GM12878 (cell line): ENCODE data around the gene GRIK3. TPM values are rescaled to one million over a fixed set of nuclear protein-coding genes. Genes with fewer than 3 reads are reported as not detected.

ENCODE experiments used
- ATAC-seq: fragments of 200-7000 bp; cut with Tn5 transposase; 3 replicates; pipeline ENCODE4 v1.9.1; 2020; ENCODE audit warnings: mild to moderate bottlenecking, moderate library complexity
- BruUV-seq: library from RNA; stranded (reverse); fragments of 400-500 nt; replicated peaks from 2 replicates; lab custom pipeline; 2021; lab: Mats Ljungman, UMichigan
- CTCF ChIA-PET: fragments of 300-600 bp; sonication (Branson Sonifier 250); formaldehyde crosslinking; extraction: SDS; loops from one replicate; lab custom pipeline; 2021; ENCODE audit warnings: inconsistent platforms; lab: Yijun Ruan, JAX
- POLR2A ChIA-PET: fragments of 350-600 bp; formaldehyde crosslinking; extraction: SDS; loops from one replicate; lab custom pipeline; 2021; ENCODE audit warnings: inconsistent platforms; lab: Charles Lee
- RAD21 ChIA-PET: fragments of 300-600 bp; sonication (Branson Sonifier 250); formaldehyde crosslinking; loops from one replicate; lab custom pipeline; 2023; ENCODE audit warnings: antibody characterized with exemption; ENCODE audit not compliant: unreplicated experiment; lab: Charles Lee
- SMC1A ChIA-PET: fragments of 300-600 bp; sonication (Branson Sonifier 250); formaldehyde crosslinking; loops from one replicate; lab custom pipeline; 2023; ENCODE audit not compliant: unreplicated experiment, uncharacterized antibody; lab: Charles Lee
- DNase-seq: peaks from one replicate; pipeline ENCODE4 v3.0.0-alpha.2; 2011; ENCODE audit warnings: low read depth, low spot score
- FAIRE-seq: peaks from 3 replicates; lab custom pipeline; 2011; peaks lifted over from hg19 to GRCh38; lab: Jason Lieb, UNC
- H2AFZ ChIP-seq: 2 replicates; pipeline ENCODE4 v1.6.0; 2011; ENCODE audit warnings: low read depth, low read length, control low read depth; ENCODE audit not compliant: control insufficient read depth
- H3K27ac ChIP-seq: 2 replicates; pipeline ENCODE4 v1.5.1; 2011; ENCODE audit warnings: control low read depth; ENCODE audit not compliant: control insufficient read depth, insufficient read depth
- H3K27me3 ChIP-seq, 2 experiments: replicated peaks in 1 of 2; 2 replicates each; pipeline versions ENCODE4 v1.6.0 to v1.6.1; 2011; ENCODE audit warnings: low read length in 1 of 2; ENCODE audit not compliant: control insufficient read depth in 2 of 2, insufficient read depth in 2 of 2
- H3K36me3 ChIP-seq, 2 experiments: 2 replicates each; pipeline ENCODE4 v1.5.1; 2011; ENCODE audit warnings: low read length in 1 of 2; ENCODE audit not compliant: control insufficient read depth in 2 of 2, insufficient read depth in 2 of 2
- H3K4me1 ChIP-seq: 2 replicates; pipeline ENCODE4 v1.6.1; 2011; ENCODE audit warnings: mild to moderate bottlenecking, low read length, moderate library complexity, mixed read lengths; ENCODE audit not compliant: control insufficient read depth, insufficient read depth
- H3K4me2 ChIP-seq: 2 replicates; pipeline ENCODE4 v1.6.0; 2011; ENCODE audit warnings: control low read depth; ENCODE audit not compliant: control insufficient read depth, insufficient read depth
- H3K4me3 ChIP-seq: fragments of 200-600 bp; sonication (generic); 2 replicates; pipeline ENCODE4 v1.5.1; 2016
- H3K79me2 ChIP-seq: 2 replicates; pipeline ENCODE4 v1.6.0; 2011; ENCODE audit warnings: low read length; ENCODE audit not compliant: control insufficient read depth, insufficient read depth
- H3K9ac ChIP-seq: 2 replicates; pipeline ENCODE4 v1.8.0; 2011; ENCODE audit warnings: low read length, control low read depth, mixed read lengths; ENCODE audit not compliant: control insufficient read depth, insufficient read depth
- H3K9me3 ChIP-seq: replicated peaks from 3 replicates; pipeline ENCODE4 v1.5.1; 2011; ENCODE audit warnings: mild to moderate bottlenecking, low read length; ENCODE audit not compliant: control insufficient read depth, insufficient read depth
- H4K20me1 ChIP-seq: 2 replicates; pipeline ENCODE4 v1.6.0; 2011; ENCODE audit not compliant: control insufficient read depth, insufficient read depth
- ASH2L ChIP-seq: fragments of 300-600, 200-600 bp; sonication (generic); IDR thresholded peaks from 2 replicates; pipeline ENCODE4 v1.6.1; 2017; ENCODE audit warnings: low read depth, mild to moderate bottlenecking, borderline replicate concordance
- E4F1 ChIP-seq: fragments of 450-650 bp; IDR thresholded peaks from 2 replicates; pipeline ENCODE4 v1.6.1; 2018; ENCODE audit warnings: borderline replicate concordance, mild to moderate bottlenecking; ENCODE audit not compliant: partially characterized antibody
- FOS ChIP-seq: IDR thresholded peaks from 3 replicates; pipeline ENCODE4 v1.6.1; 2011; ENCODE audit warnings: borderline replicate concordance; ENCODE audit not compliant: insufficient read length; ENCODE audit errors: extremely low read depth
- FOXK2 ChIP-seq: fragments of 450-650 bp; IDR thresholded peaks from 2 replicates; pipeline ENCODE4 v1.6.1; 2017; ENCODE audit warnings: mild to moderate bottlenecking, moderate library complexity
- NFYB ChIP-seq: IDR thresholded peaks from 2 replicates; pipeline ENCODE4 v1.6.1; 2011; ENCODE audit warnings: low read depth, mild to moderate bottlenecking, low read length, improper control_type of control experiment, moderate library complexity; ENCODE audit not compliant: insufficient read depth
- NKRF ChIP-seq: fragments of 450-650 bp; conservative IDR thresholded peaks from 2 replicates; pipeline ENCODE4 v1.6.1; 2017; ENCODE audit warnings: mild to moderate bottlenecking, moderate library complexity
- RB1 ChIP-seq: fragments of 450-650 bp; formaldehyde crosslinking; IDR thresholded peaks from 2 replicates; pipeline ENCODE4 v1.6.1; 2017; ENCODE audit warnings: mild to moderate bottlenecking, borderline replicate concordance
- SIX5 ChIP-seq: IDR thresholded peaks from 2 replicates; pipeline ENCODE4 v1.6.1; 2011; ENCODE audit warnings: mild to moderate bottlenecking, low read depth, low read length, moderate library complexity; ENCODE audit not compliant: severe bottlenecking
- SMAD1 ChIP-seq: fragments of 450-650 bp; IDR thresholded peaks from 2 replicates; pipeline ENCODE4 v1.6.1; 2018; ENCODE audit warnings: mild to moderate bottlenecking, low read depth; ENCODE audit not compliant: partially characterized antibody
- TAF1 ChIP-seq: IDR thresholded peaks from 2 replicates; pipeline ENCODE4 v1.6.1; 2011; ENCODE audit warnings: mild to moderate bottlenecking, low read depth, low read length, borderline replicate concordance
- TCF3 ChIP-seq: IDR thresholded peaks from 2 replicates; pipeline ENCODE4 v1.6.1; 2012; ENCODE audit warnings: low read depth, mild to moderate bottlenecking, low read length, borderline replicate concordance; ENCODE audit not compliant: insufficient read depth
- ZNF207 ChIP-seq: fragments of 450-650 bp; IDR thresholded peaks from 2 replicates; pipeline ENCODE4 v1.6.1; 2014; ENCODE audit warnings: antibody characterized with exemption, mild to moderate bottlenecking, borderline replicate concordance
- WGBS: methylation state at CpG from one replicate; pipeline ENCODE4 v1.1.6; 2016; ENCODE audit warnings: low lambda C conversion rate; ENCODE audit not compliant: insufficient replicate concordance, insufficient coverage; ENCODE audit errors: missing lambda C conversion rate; 5-methylcytosine and 5-hydroxymethylcytosine counted together
- in situ Hi-C: fragments of 300-500 bp; cut with MboI; formaldehyde crosslinking; loops from 9 replicates; pipeline ENCODE4 v1.14.3; 2018; ENCODE audit warnings: mixed read lengths
- intact Hi-C: fragments of 100-400 bp; cut with micrococcal nuclease; formaldehyde crosslinking; loops from one replicate; pipeline ENCODE4 v1.14.2; 2022; ENCODE audit not compliant: unreplicated experiment
- polyA plus RNA-seq, 11 experiments: library from polyadenylated mRNA; depleted of rRNA in 4 of 11; unstranded in 6 of 11; stranded (reverse) in 5 of 11; fragments of >200 nt; fragmentation: Nextera tagmentation in 4 of 11; fragmentation: Illumina TruSeq in 1 of 11; extraction: Ambion mirVana in 4 of 11; extraction: Trizol in 1 of 11; gene quantifications; 1 replicate in 1 of 11; 2 replicates in 10 of 11; pipeline versions ENCODE4 v1.2.1 to v1.2.3, GENCODE V29; 2011 to 2016; ENCODE audit warnings: inconsistent platforms in 2 of 11, missing spikeins in 2 of 11, low read depth in 1 of 11
- total RNA-seq, 4 experiments: library from RNA; depleted of rRNA in 3 of 4; stranded (reverse); fragments of >200 nt in 3 of 4; fragmentation: Illumina TruSeq in 1 of 4; extraction: Trizol in 1 of 4; gene quantifications; 2 replicates each; pipeline versions ENCODE4 v1.2.1 to v1.2.3, GENCODE V29; 2013 to 2021

GRIK3 gene
- total and polyA plus RNA-seq, 10 of the 15 experiments (the other 5 are each of a cell fraction or from before 2014, with no cell fraction given), result not detected

GRCh38 chr1:36866169-36866814, 168.0 kb downstream of the GRIK3 start:
- DNase-seq (no peak), FAIRE-seq (no peak), ATAC-seq (no peak)
- intact Hi-C loops, result no loop called here
- H3K79me2 ChIP-seq, result no peaks in the 10 kb centered on the region
- no peaks in the 10 kb centered on the region for H3K4me1 ChIP-seq
- WGBS, result 21% methylated on average over 6 of the region's 6 CpGs
- H3K36me3 ChIP-seq, result no peaks in the 10 kb centered on the region
- H3K27ac ChIP-seq, result no peak overlapping the region
- no peaks in the 10 kb centered on the region for H4K20me1 ChIP-seq
- no TSS peak for BruUV-seq
- CTCF ChIA-PET, result no interaction called here
- TF ChIP-seq FOS, result no peak
- no peak for TF ChIP-seq ZNF207
- no peak for TF ChIP-seq TCF3
- TF ChIP-seq NFYB, result no peak
- no peak for TF ChIP-seq NKRF
- no peak for TF ChIP-seq E4F1
- no peak for TF ChIP-seq ASH2L
- TF ChIP-seq SIX5, result no peak
- TF ChIP-seq SMAD1, result no peak
- TF ChIP-seq TAF1, result no peak
- TF ChIP-seq RB1, result no peak
- TF ChIP-seq FOXK2, result no peak
- TF ChIP-seq, all 136 proteins: peak for 0
- Histone ChIP-seq H3K4me3 (no peak overlapping the region), H2AFZ (no peak overlapping the region), H3K9me3 (no peaks in the 10 kb centered on the region), H3K4me2 (no peak overlapping the region), H3K9ac (no peak overlapping the region), H3K27me3 (no peaks in the 10 kb centered on the region; a peak in 1 of 4 replicates)
- POLR2A ChIA-PET, result no interaction called here
- RAD21 ChIA-PET, result no interaction called here
- in situ Hi-C loops, result no loop called here
- SMC1A ChIA-PET, result no interaction called here
